Fibroblast of skin of right quadriceps (primary cell): Measurements from ENCODE around the gene SLC35A1.

Experiments
- DNase-seq: peaks from one replicate; pipeline ENCODE4 v3.0.0-alpha.2; 2013

SLC35A1 gene

GRCh38 chr6:87534377-87535047, 61.7 kb downstream of the SLC35A1 start:
- no peak for DNase-seq

DNA sequence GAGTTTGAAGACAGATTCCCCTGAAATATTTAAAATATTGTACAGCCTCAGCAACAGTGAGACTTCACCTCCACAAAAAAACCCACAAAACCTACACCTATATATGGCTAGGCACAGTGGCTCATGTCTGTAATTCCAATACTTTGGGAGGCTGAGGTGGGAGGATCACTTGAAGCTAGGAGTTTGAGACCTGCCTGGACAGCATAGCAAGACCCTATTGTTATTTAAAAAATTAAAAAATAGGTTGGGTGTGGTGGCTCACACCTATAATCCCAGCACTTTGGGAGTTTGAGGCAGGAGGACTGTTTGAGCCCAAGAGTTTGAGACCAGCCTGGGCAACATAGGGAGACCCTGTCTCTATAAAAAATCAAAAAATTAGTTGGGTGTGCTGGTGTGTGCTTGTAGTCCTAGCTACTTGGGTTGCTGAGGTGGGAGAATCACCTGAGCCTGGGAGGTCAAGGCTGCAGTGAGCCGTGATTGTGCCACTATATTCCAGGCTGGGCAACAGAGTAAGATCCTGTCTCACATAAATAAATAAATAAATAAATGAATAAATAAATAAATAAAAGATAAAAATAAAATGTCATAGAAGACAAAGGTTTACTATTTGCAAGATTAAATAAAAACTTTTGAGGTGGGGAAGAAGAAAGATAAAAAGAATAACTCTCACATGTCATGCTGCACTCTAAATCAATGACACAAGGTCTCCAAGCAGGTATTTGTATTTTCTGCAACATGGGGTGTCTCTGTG, 65.9 kb downstream of the SLC35A1 start:
- DNase-seq: no peak

DNA sequence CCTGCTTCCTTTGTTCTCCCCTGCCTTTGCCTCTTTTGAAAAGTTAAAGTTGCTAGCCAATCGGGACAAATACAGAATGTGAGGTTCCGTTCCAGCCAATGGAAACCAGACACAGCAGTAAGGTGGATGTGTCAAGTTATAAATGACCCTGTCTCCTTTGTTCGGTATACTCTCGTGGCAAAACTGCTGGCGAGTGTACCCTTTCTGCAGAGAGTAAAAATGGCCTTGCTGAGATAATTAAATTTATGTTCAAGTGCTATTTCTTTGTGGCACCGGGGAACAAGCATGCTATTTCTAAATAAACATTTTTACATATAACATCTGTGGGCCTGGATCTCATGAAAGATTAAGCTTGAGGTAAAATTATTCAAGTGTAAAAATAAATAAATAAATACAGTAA, 66.8 kb downstream of the SLC35A1 start:
- DNase-seq: no peak

GRCh38 chr6:87540539-87540938, 67.8 kb downstream of the SLC35A1 start:
- DNase-seq: no peak

GRCh38 chr6:87541041-87541440, 68.3 kb downstream of the SLC35A1 start:
- DNase-seq: no peak

DNA sequence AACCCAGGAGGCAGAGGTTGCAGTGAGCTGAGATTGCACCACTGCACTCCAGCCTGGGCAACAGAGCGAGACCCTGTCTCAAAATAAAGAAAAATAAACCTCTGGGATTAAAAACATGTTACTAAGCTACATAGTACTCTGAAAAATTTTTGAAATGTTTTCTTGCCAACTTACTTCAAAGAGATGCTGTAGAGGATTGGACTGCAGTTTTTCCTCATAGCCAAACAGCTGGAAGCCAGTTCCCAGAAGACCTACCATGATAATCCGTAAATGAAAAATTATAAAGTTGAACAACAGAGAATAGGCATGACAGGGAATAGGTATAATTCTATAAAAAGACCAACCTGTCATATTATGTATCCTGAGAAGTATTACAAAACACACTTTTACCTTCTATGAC, 69.0 kb downstream of the SLC35A1 start:
- DNase-seq: no peak

- DNase-seq: no peak
Measured at GRCh38 chr6:87543696-87544473, 71.1 kb downstream of the SLC35A1 start.

DNA sequence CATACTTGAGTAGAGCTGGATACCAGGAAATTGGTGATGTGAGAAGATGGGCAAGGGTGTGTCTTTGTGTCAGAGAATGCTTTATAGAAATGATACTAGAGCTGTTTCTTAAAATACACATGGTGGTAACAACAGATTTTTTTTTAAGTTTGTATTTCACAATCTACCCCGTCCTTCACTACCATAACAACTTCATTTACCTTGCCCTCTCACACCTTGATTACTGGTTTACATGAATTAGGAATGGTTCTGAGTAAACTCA, 71.6 kb downstream of the SLC35A1 start:
- DNase-seq: no peak

DNA sequence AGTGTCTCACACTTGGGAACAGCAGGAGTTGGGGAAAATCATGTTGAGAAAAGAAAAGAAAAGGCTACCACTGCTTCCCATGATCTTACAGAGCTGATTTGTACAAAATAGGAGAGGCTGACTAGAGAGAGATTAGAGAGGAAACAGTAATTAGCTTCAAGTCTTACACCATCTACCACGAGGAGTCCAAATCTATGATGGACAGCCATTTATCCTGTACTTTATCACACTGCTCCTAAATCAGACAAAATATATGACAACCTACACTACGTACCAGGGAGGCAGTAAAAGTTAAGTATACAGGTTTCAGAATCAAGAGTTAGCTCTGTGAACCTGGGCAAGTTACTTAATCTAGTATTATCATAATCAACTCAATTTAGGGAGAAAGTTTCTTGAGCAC, 79.0 kb downstream of the SLC35A1 start:
- no peak for DNase-seq

GRCh38 chr6:87553159-87553765, 80.5 kb downstream of the SLC35A1 start:
- DNase-seq: no peak

DNA sequence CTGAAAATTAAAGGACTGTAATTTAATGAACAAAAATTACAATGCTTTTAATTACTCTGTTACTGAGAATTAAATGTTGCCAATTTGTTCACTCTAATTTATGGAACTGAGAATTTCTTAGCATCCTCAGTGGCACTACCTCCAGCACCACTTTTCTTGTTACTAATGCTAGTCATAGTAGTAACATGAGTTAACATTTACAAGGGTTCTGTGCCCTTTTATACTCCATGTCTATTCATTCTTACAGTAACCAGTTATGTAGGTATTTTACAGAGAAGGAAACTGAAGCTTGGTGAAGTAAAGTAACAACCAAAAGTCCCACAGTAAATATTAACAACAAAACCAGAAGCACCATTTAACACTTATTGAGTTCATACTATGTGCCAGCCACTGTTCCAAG, 82.7 kb downstream of the SLC35A1 start:
- DNase-seq: no peak

GRCh38 chr6:87558446-87558845, 85.7 kb downstream of the SLC35A1 start:
- peak; percentile 14 for DNase-seq

DNA sequence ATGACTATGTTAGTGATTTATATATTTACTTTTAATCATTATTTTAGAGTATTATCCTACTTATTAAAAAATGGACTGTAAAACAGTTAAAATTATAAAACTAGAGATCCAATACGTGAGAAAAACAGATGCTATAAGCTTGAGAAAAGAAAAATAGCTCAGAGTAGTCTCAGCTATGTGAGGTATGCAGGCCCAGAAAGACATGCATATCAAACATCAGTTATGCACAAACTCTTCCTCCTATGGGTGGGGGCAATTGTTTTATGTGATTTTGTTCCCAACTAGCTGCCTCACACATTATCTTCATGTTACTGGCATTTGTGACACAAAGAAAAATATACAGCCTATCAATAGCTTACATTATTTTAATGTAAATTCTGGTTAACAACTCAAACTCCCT, 88.2 kb downstream of the SLC35A1 start:
- peak; percentile 11 for DNase-seq
